OCI-LY7 (cell line): ENCODE results near the gene LARP1. TPM values are rescaled to one million over a fixed set of nuclear protein-coding genes. Genes with fewer than 3 reads are reported as not detected.

Experiments used
- BruUV-seq: library from RNA; stranded (reverse); fragments of 400-500 nt; replicated peaks from 2 replicates; lab custom pipeline; 2021; lab: Mats Ljungman, UMichigan
- CTCF ChIA-PET: fragments of 300-600 bp; sonication (Branson Sonifier 250); formaldehyde crosslinking; loops from one replicate; lab custom pipeline; 2022; ENCODE audit warnings: antibody characterized with exemption; ENCODE audit not compliant: unreplicated experiment; lab: Charles Lee
- POLR2A ChIA-PET: fragments of 300-600 bp; sonication (Branson Sonifier 250); formaldehyde crosslinking; loops from one replicate; lab custom pipeline; 2022; ENCODE audit warnings: antibody characterized with exemption; lab: Charles Lee
- DNase-seq: peaks from one replicate; pipeline ENCODE4 v3.0.0-alpha.2; 2015; ENCODE audit warnings: low spot score
- H2AFZ ChIP-seq: fragments of 200-600 bp; sonication (generic), shearing (Covaris generic); 2 replicates; pipeline ENCODE4 v1.6.1; 2014; ENCODE audit warnings: mild to moderate bottlenecking, antibody characterized with exemption, low read length, moderate library complexity
- H3K27ac ChIP-seq: fragments of 200-600 bp; sonication (generic); 2 replicates; pipeline ENCODE4 v1.5.1; 2014; ENCODE audit warnings: mixed run types, low read depth, mild to moderate bottlenecking, moderate library complexity, low read length, inconsistent platforms; ENCODE audit not compliant: poor library complexity, severe bottlenecking
- H3K36me3 ChIP-seq: fragments of 200-600 bp; sonication (generic); 2 replicates; pipeline ENCODE4 v1.6.1; 2014; ENCODE audit warnings: mild to moderate bottlenecking, antibody characterized with exemption, low read length, moderate library complexity, mixed read lengths; ENCODE audit not compliant: insufficient read depth
- H3K4me1 ChIP-seq: fragments of 200-600 bp; sonication (generic); 2 replicates; pipeline ENCODE4 v1.5.1; 2014; ENCODE audit warnings: mild to moderate bottlenecking, low read length; ENCODE audit not compliant: insufficient read depth, poor library complexity, severe bottlenecking
- H3K4me2 ChIP-seq: fragments of 200-600 bp; sonication (generic); 2 replicates; pipeline ENCODE4 v1.6.1; 2014; ENCODE audit warnings: mild to moderate bottlenecking, low read length
- H3K4me3 ChIP-seq: fragments of 200-600 bp; sonication (generic); 2 replicates; pipeline ENCODE4 v1.5.1; 2014; ENCODE audit warnings: mild to moderate bottlenecking, low read depth, low read length; ENCODE audit not compliant: poor library complexity, severe bottlenecking
- H3K79me2 ChIP-seq: fragments of 200-600 bp; sonication (generic); 2 replicates; pipeline ENCODE4 v1.6.1; 2016; ENCODE audit warnings: low read depth, mild to moderate bottlenecking, low read length, moderate library complexity, mixed read lengths; ENCODE audit not compliant: insufficient read depth
- H3K9me2 ChIP-seq: fragments of 200-600 bp; sonication (generic); 2 replicates; pipeline ENCODE4 v1.6.1; 2016; ENCODE audit warnings: mild to moderate bottlenecking, low read length, mixed read lengths; ENCODE audit not compliant: insufficient read depth
- H3K9me3 ChIP-seq: fragments of 200-600 bp; sonication (generic); 2 replicates; pipeline ENCODE4 v1.6.1; 2014; ENCODE audit warnings: mild to moderate bottlenecking, mixed run types, low read length, mixed read lengths
- H4K20me1 ChIP-seq: fragments of 200-600 bp; sonication (generic); 2 replicates; pipeline ENCODE4 v1.6.1; 2014; ENCODE audit warnings: mild to moderate bottlenecking, antibody characterized with exemption, low read length, moderate library complexity, mixed read lengths; ENCODE audit not compliant: insufficient read depth
- CTCF ChIP-seq: fragments of 200-600 bp; sonication (generic); conservative IDR thresholded peaks from 2 replicates; pipeline ENCODE4 v1.5.1; 2014; ENCODE audit warnings: mild to moderate bottlenecking, antibody characterized with exemption, low read length, moderate library complexity, mixed read lengths
- EZH2phosphoT487 ChIP-seq: fragments of 200-600 bp; sonication (generic); IDR thresholded peaks from 2 replicates; pipeline ENCODE4 v1.6.1; 2018; ENCODE audit warnings: low read depth, borderline replicate concordance, mild to moderate bottlenecking, mixed run types, antibody characterized with exemption, low read length, moderate library complexity, mixed read lengths
- intact Hi-C: fragments of 100-400 bp; cut with micrococcal nuclease; formaldehyde crosslinking; loops from one replicate; pipeline ENCODE4 v1.10.0; 2022; ENCODE audit not compliant: unreplicated experiment
- total RNA-seq, 2 experiments: library from RNA; depleted of rRNA in 1 of 2; stranded (reverse); fragments of >200 nt in 1 of 2; shearing (Covaris generic) in 1 of 2; gene quantifications; 2 replicates each; pipeline ENCODE4 v1.2.3, GENCODE V29; 2014 to 2022

LARP1 gene
- total RNA-seq, 2 experiments from 2014 or later = 71.1 to 274 TPM

DNA sequence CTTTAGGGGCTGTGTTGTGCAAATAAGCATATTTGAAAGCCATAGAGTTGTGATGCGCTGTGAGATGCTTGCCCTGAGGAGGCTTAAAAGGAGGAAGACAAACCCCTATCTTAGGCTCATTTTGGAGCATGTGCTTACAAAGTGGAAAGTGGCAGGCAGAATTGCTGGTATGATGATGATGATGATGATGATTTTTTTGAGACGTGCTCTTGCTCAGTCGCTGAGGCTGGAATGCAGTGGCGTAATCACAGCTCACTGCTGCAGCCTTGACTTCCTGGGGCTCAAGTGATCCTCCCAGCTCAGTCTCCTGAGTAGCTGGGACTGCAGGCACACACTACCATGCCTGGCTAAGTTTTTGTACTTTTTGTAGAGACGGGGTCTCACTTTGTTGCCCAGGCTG is 104.9 kb downstream of the LARP1 start:
- TF ChIP-seq CTCF (no peak), EZH2phosphoT487 (no peak)
- intact Hi-C loops = no loop called here
- Histone ChIP-seq H3K4me1 (peaks cover 36% of the 10 kb centered on the region), H3K79me2 (peaks cover 66% of the 10 kb centered on the region), H4K20me1 (peaks cover 28% of the 10 kb centered on the region), H3K4me3 (peak overlapping the region; percentile 97), H2AFZ (no peak overlapping the region), H3K9me2 (no peaks in the 10 kb centered on the region), H3K4me2 (peak overlapping the region; percentile 95), H3K36me3 (peaks cover 54% of the 10 kb centered on the region), H3K9me3 (no peaks in the 10 kb centered on the region; the same call in 1 of the 2 replicates), H3K27ac (peak overlapping the region; percentile 89)
- ChIA-PET POLR2A (interaction anchor here (0.7 to 1.5 kb wide), 2 partner anchors 16 to 101 kb away, joined by 4 to 5 read pairs; no protein-coding TSS in a partner anchor), CTCF (no interaction called here)
- DNase-seq = peak; percentile 32
- BruUV-seq = no TSS peak

GRCh38 chr5:154860765-154861164 is 105.6 kb downstream of the LARP1 start:
- peaks cover 71% of the 10 kb centered on the region for H3K79me2 ChIP-seq
- H3K9me3 ChIP-seq = no peaks in the 10 kb centered on the region; the same call in 1 of the 2 replicates
- POLR2A ChIA-PET = interaction anchor here (1.5 kb wide), 1 partner anchor 16 kb away, joined by 5 read pairs; no protein-coding TSS in a partner anchor
- H3K27ac ChIP-seq = peak overlapping the region; percentile 89
- intact Hi-C loops = no loop called here
- peaks cover 36% of the 10 kb centered on the region for H3K4me1 ChIP-seq
- no peak overlapping the region for H2AFZ ChIP-seq
- H3K4me3 ChIP-seq = peak overlapping the region; percentile 97
- H4K20me1 ChIP-seq = peaks cover 28% of the 10 kb centered on the region
- peaks cover 61% of the 10 kb centered on the region for H3K36me3 ChIP-seq
- TF ChIP-seq EZH2phosphoT487 (no peak), CTCF (no peak)
- H3K4me2 ChIP-seq = peak overlapping the region; percentile 95
- no peaks in the 10 kb centered on the region for H3K9me2 ChIP-seq
- BruUV-seq = no TSS peak
- peak; percentile 5 for DNase-seq
- CTCF ChIA-PET = no interaction called here

DNA sequence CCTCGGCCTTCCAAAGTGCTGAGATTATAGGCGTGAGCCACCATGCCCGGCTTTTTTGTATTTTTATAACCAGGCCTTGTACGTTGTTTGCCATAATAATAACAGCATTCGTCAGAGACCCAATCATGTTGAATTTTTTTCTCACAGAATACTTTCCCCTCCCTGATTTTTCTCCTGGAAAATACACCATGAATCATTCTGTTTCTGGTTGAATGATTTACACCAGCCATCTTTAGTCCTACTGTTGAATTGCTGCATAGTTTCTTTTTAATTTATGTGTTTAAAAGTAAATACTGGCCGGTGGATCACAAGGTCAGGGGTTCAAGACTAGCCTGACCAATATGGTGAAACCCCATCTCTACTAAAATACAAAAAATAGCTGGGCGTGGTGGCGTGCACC is 106.8 kb downstream of the LARP1 start:
- H3K9me2 ChIP-seq = no peaks in the 10 kb centered on the region
- H3K27ac ChIP-seq = no peak overlapping the region
- peaks cover 72% of the 10 kb centered on the region for H3K36me3 ChIP-seq
- intact Hi-C loops = no loop called here
- H3K9me3 ChIP-seq = no peaks in the 10 kb centered on the region; the same call in 1 of the 2 replicates
- H3K4me1 ChIP-seq = peaks cover 31% of the 10 kb centered on the region
- CTCF ChIA-PET = no interaction called here
- H3K4me2 ChIP-seq = peak overlapping the region; percentile 39
- no peak for DNase-seq
- H2AFZ ChIP-seq = no peak overlapping the region
- H3K4me3 ChIP-seq = no peak overlapping the region
- TF ChIP-seq EZH2phosphoT487 = no peak
- TF ChIP-seq CTCF = no peak
- peaks cover 28% of the 10 kb centered on the region for H4K20me1 ChIP-seq
- POLR2A ChIA-PET = interaction anchor here (0.7 kb wide), 1 partner anchor 14 kb away, joined by 3 read pairs; no protein-coding TSS in a partner anchor
- H3K79me2 ChIP-seq = peaks cover 78% of the 10 kb centered on the region
- BruUV-seq = no TSS peak
